Neural cell (in vitro differentiated cells): ENCODE data around the gene DLG2.

Source experiments
- CTCF ChIP-seq: fragments of 450-650 bp; IDR thresholded peaks from 2 replicates; pipeline ENCODE4 v1.5.1; 2014; ENCODE audit warnings: antibody characterized with exemption, mild to moderate bottlenecking, moderate library complexity; ENCODE audit not compliant: poor library complexity, severe bottlenecking
- TAF1 ChIP-seq: IDR thresholded peaks from 2 replicates; pipeline ENCODE4 v1.6.1; 2012; ENCODE audit warnings: low read depth

GRCh38 chr11:85582111-85582510 is 45.0 kb downstream of the DLG2 start:
- TF ChIP-seq CTCF (no peak), TAF1 (no peak)
